ENCODE results near the gene VPS8. TPM values are rescaled to one million over a fixed set of nuclear protein-coding genes. Genes with fewer than 3 reads are reported as not detected.

The VPS8 gene
- total and polyA plus RNA-seq, 9 of the 15 experiments (the other 6 are each of a cell fraction or from before 2014, with no cell fraction given), result 7.2 to 41.0 (median 28.3) TPM

GRCh38 chr3:185071287-185071800 lies 259.4 kb downstream of the VPS8 start (continued):
- no peak for TF ChIP-seq REST (IDR thresholded peaks at IDR 0.05; ENCODE audit: borderline replicate concordance)
- TF ChIP-seq REST (CRISPR knock-in tag; IDR thresholded peaks at IDR 0.05; ENCODE audit: low read depth), result no peak

- ChIA-PET CTCF (ENCODE audit: low intra/inter-chr PET ratio) (no interaction called here), POLR2A (interaction anchor here (0.9 kb wide), 1 partner anchor 50 kb away, joined by 5 read pairs; no protein-coding TSS in a partner anchor)
- H3K4me3 ChIP-seq, result no peak overlapping the region
- H3K27ac ChIP-seq (ENCODE audit: extremely low read depth, low read depth, low read length), result no peak overlapping the region
- H3K36me3 ChIP-seq (ENCODE audit: control insufficient read depth, insufficient read depth, low read length), result no peaks in the 10 kb centered on the region
- 11% methylated on average over 10 of the region's 13 CpGs for WGBS (ENCODE audit: insufficient coverage, low coverage, missing lambda C conversion rate)
- no peaks in the 10 kb centered on the region for H4K20me1 ChIP-seq (replicated peaks; ENCODE audit: control insufficient read depth, insufficient read depth, low read length)
- BruUV-seq (replicated peaks), result no TSS peak
- FAIRE-seq (no peak), DNase-seq (ENCODE audit: extremely low read depth in 1 of 4, low spot score in 3 of 4) (no peak), ATAC-seq (no peak)
- H3K4me1 ChIP-seq (replicated peaks in 1 of 2; ENCODE audit: control insufficient read depth in 2 of 2, insufficient read depth in 2 of 2, low read length in 2 of 2), result peaks cover 4 to 6% of the 10 kb centered on the region in 2 experiments; a peak in 3 of 5 replicates
- peaks cover 22 to 51% of the 10 kb centered on the region in 2 experiments; a peak in 4 of 5 replicates for H3K27me3 ChIP-seq (ENCODE audit: control insufficient read depth in 2 of 2, insufficient read depth in 2 of 2, low read length in 2 of 2)
- no peaks in the 10 kb centered on the region for H3K9me1 ChIP-seq (ENCODE audit: control insufficient read depth, insufficient read depth, low read length)
- no peak overlapping the region for H3K4me2 ChIP-seq (ENCODE audit: insufficient read depth, low read length)
- H2AFZ ChIP-seq (ENCODE audit: low read depth, low read length), result no peak overlapping the region
- H3K79me2 ChIP-seq (ENCODE audit: control insufficient read depth, insufficient read depth, low read length), result no peaks in the 10 kb centered on the region
- H3K9ac ChIP-seq (ENCODE audit: insufficient read depth in 1 of 2, low read depth in 2 of 2, low read length in 2 of 2), result no peak overlapping the region
- intact Hi-C loops (cut with micrococcal nuclease) (no loop called here), in situ Hi-C loops (cut with MboI) (no loop called here)
- no peaks in the 10 kb centered on the region for H3K9me3 ChIP-seq (replicated peaks; ENCODE audit: control insufficient read depth, insufficient read depth, low read depth, low read length)
- TF ChIP-seq SAFB (IDR thresholded peaks at IDR 0.05; ENCODE audit: borderline replicate concordance, low read depth, low read length) (no peak), FOXK2 (conservative IDR thresholded peaks at IDR 0.05 in 1 of 2, IDR thresholded peaks at IDR 0.05 in 1 of 2; ENCODE audit: low read depth in 2 of 2) (no peak), TAF9B (IDR thresholded peaks at IDR 0.05; ENCODE audit: partially characterized antibody) (no peak), TEAD2 (tag; IDR thresholded peaks at IDR 0.05) (no peak), ZNF174 (CRISPR knock-in tag; IDR thresholded peaks at IDR 0.05) (no peak)
Observed at GRCh38 chr3:185075547-185075946, 263.6 kb downstream of the VPS8 start.

Data from K562 (cell line).